Activated gamma-delta T cell (primary cell): ENCODE measurements around the gene FXYD6.

Source experiments
- DNase-seq: peaks from one replicate; lab custom pipeline; 2025; lab: John Stamatoyannopoulos, UW

FXYD6 gene

DNA sequence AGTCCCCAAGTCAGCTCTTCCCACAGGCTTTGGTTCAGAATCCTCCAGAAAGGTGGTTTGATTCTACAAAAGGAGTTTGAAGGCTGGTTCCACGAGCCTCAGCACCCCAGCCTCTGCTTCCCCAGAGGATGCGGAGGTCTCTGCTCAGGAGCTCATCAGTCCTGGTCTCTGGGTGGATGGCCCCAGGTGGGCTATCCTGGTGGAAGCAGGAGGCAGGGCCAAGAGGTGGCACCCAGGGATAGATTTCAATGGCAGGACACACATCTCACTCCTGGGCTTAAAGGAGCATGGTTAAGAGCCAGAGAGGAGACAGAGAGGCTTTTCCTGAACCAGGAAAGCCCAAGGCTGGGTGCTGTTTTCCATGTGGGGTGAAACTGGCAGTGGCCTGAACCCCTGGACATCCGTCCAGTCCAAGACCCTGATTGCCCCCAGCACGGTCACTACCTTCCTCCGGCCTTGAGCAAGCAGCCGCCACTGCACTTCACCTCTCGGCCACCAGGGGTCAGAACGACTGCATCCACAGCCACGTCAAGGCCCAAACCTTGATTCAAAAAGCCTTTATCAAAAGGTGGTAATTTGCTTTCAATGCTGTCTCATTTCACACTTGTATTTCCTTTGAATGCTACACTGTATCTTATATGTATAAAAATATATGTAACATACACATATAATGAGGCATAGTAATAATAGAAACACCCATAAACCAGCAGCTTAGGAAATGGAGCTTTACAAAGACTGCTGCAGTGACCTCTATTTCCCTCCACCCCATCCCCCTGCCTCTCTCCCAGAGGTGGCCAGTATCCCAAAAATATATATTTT is 32.6 kb downstream of the FXYD6 start:
- peak; percentile 29 for DNase-seq

GRCh38 chr11:117842131-117842941 is 34.1 kb downstream of the FXYD6 start:
- no peak for DNase-seq

DNA sequence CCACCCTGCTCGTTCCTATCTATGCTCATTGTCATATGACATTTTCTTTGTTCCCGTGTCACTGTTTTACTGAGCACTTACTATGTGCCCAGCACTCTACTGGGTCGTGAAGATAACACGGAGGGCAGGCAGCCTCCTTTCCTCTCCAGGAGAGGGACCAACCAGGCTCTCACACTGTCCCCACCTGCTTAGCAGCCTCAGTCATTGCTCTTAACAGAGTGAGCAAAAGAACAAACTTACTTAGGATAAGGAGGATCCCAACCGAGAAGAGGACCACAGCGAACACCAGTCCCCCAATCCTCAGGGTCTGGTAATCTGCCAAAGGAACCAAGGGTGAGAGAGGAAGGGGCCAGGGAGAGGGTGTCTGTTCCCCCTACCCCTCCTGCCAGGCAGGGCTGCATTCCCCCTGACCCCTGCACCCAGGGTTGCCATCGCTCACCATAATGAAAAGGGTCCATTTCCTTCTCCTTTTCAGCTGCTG is 34.9 kb downstream of the FXYD6 start:
- no peak for DNase-seq

- no peak for DNase-seq
These were observed 35.4 kb downstream of the FXYD6 start for GRCh38 chr11:117840881-117841550.

DNA sequence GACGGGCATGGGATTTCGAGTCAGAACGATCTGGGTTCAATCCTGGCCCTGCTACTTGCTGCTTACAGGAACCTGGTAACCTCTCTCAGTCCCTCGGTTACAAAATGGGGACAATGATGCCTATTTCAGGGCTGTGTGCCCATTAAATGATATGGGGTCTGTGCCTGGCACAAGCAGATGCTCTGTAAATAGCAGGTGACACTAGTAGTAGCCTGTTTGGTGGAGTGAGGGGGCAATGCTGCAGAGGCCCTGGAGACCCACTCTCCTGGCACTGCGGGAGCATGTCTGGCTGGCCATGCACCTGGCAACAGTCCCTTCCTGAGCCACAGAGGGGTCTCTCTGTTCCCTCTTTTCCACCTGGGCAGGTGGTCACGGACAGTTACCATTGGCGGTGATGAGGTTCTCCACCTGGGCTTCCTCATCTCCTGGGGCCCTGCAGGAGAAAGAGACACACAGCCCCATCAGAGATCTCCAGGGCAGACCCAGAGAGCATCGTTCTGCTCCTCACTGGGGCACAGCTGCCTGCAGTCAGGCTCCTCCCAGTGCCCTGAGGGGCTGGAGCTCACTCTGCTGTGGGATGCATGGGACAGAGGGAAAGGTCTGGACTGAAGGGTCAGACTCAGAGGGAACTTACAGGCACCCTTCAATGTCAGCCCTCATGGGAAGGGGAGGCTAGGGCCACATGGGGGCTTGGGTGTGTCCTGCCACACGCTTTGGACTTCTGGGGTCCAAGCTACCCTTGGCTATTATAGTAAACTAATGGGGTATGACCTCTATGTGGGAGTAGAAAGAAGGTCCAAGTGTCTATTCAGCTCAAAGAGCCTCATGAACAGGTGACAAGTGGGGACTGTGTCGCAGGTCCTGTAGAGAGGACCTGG is 36.3 kb downstream of the FXYD6 start:
- DNase-seq: no peak

- no peak for DNase-seq
These were observed 37.0 kb downstream of the FXYD6 start for GRCh38 chr11:117839380-117839881.

GRCh38 chr11:117838901-117839300 is 37.6 kb downstream of the FXYD6 start:
- DNase-seq: no peak

DNA sequence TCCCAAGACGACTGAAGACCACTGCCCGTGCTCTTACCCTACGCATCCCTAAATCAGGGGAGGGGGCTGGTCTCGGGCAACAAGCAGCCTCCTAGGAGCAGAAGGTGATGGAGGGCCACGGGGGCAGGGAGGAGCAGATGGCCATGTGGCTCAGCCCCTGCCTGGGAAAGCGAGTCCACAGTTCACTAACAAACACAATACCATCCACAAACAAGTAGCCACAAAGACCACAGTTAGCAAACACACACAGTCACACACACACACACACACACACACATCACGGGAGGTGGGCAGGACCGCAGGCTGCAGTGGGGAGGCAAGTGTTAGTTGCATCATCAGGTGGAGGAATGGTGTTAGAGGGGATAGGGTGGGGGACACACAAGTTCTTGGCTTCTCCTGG is 38.7 kb downstream of the FXYD6 start:
- DNase-seq: no peak

- no peak for DNase-seq
These were observed 39.2 kb downstream of the FXYD6 start for GRCh38 chr11:117837070-117837776.

DNA sequence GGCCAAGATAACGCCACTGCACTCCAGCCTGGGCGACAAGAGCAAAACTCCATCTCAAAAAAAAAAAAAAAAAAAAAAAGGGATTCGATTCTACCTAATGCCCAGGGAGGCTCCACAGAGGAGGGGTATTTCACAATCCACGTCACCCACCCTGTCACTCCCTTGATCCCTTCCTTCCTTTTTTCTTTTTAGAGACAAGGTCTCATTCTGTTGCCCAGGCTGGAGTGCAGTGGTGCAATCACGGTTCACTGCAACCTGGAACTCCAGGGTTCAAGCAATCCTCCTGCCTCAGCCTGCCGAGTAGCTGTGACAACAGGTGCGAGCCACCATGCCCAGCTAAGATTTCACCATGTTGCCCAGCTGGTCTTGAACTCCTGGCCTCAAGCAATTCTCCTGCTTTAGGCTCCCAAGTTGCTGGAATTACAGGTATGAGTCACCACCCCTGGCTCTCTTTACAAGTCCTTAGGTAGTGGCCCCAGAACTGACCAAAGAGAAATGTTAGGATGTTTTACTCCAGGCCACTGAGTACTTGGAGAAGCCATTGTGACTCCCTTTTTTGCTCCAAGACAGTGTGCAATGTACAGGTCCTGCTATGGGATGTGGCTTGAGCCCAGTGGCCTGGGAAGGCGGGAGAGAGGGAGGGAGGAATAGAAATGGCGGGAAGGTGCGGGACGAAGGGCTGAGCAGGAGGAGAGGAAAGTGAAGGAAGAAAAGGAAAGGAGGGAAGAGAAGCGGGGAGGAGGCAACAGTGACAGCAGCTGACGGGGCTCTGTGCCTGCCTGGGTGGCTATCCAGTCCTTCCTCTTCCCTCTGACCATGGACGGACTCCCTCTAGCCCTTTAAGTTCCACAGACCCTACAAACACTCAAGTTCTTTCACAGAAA is 40.1 kb downstream of the FXYD6 start:
- no peak for DNase-seq

- no peak for DNase-seq
These were observed 40.9 kb downstream of the FXYD6 start for GRCh38 chr11:117835576-117835975.

GRCh38 chr11:117834838-117835443 is 41.5 kb downstream of the FXYD6 start:
- no peak for DNase-seq

- no peak for DNase-seq
These were observed 42.2 kb downstream of the FXYD6 start for GRCh38 chr11:117834068-117834810.

DNA sequence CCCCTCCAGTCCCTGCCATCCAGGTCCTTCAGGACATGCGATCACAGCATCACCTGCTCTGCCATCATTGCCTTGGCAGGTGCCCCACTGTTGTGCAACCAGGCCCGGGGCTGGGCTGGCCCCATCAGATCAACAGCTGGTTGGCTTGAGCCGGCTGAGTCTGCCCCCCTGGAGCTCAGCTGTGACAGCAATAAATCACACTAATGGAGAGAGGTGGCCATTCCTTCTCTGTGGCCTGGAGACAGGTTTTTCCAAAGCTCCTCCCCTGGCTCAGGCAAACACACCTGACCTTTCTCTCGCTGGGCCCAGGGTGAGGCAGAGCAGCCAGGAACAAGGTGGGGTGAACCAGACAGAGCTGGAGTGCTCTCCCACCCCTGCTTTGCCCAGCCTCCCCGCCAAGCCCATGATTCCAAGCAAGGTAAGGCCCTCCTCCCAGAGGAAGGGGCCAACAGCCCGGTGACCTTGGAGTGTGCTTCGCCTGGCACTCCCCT is 43.0 kb downstream of the FXYD6 start:
- no peak for DNase-seq

DNA sequence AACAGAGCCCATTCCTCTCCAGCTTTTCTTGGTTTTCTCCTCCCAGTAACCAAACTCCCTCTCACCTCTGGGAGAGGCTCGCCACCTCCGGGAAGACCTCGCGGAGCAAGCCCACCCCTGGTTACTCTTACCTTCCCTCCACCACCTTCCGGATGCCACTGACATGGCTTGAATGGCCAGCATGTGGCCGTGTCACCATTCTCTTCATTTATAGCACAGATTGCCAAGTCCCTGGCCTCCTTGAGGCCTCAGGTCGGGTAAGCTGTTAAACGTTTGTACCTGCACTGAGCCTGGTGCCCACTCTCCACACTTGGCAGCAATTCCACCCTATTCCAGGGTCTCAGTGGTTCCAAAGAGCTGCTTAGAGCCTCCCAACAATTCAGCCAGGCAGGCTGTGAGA is 43.9 kb downstream of the FXYD6 start:
- DNase-seq: no peak

- no peak for DNase-seq
These were observed 44.6 kb downstream of the FXYD6 start for GRCh38 chr11:117831661-117832415.

DNA sequence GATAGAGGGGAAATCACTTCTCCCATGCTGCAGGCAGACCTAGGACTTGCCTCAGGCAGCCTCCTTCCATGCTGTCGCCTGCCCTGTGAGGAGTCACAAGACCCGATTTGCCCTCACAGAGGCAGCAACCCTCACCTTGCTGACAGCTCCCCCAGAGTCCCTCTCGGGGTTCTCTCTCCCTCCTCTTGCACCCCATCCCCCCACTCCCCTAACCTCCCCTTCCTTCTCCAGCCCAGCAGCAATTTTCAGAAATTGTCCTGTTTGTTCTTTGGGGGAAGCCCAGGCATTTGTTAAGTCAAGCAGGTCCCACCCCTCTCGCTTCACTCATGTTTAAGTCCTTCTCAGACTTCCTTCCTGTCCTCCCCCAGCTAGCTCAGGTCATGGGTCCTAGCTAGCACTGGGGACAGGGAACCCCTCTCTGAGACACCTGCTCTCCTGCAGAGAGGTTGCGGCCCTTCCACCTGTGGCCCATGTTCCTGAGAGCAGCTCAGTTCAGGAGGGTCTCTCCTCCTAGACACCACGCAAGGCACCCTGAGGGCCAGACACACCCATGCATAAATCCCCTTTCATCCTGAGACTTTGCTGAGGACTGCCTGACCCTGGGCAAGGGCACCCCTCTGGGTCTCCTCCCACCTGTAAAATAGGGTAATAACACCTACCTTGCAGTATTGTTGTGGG is 45.6 kb downstream of the FXYD6 start:
- no peak for DNase-seq
